ENCODE data around the gene NRIP2. TPM values are rescaled to one million over a fixed set of nuclear protein-coding genes. Genes with fewer than 3 reads are reported as not detected.

NRIP2 gene
- total RNA-seq, 5 donors from 2014 or later (not counting 1 experiment from before 2014, with no cell fraction given) = not detected

- Histone ChIP-seq H3K27ac (ENCODE audit: low read length) (no peak overlapping the region), H3K9me3 (no peaks in the 10 kb centered on the region), H3K36me3 (ENCODE audit: control insufficient read depth in 2 of 2, extremely low read depth in 1 of 2, insufficient read depth in 1 of 2, low read length in 1 of 2) (peaks cover 2 to 75% of the 10 kb centered on the region in 2 donors), H3K27me3 (replicated peaks in 1 of 2; ENCODE audit: control insufficient read depth in 2 of 2, extremely low read depth in 1 of 2, insufficient read depth in 2 of 2, low read length in 1 of 2) (no peaks in the 10 kb centered on the region), H3K4me3 (ENCODE audit: control insufficient read depth in 1 of 2, extremely low read depth in 1 of 2, low read length in 1 of 2) (no peak overlapping the region), H3K4me1 (ENCODE audit: control insufficient read depth in 1 of 2, extremely low read depth in 1 of 2, insufficient read depth in 2 of 2, low read length in 2 of 2) (no peaks in the 10 kb centered on the region)
- POLR2A ChIA-PET = interaction anchor here (0.6 kb wide), 2 partner anchors 17 to 28 kb away, joined by 3 to 5 read pairs; no protein-coding TSS in a partner anchor
- 97% methylated on average over 12 of the region's 14 CpGs for WGBS (ENCODE audit: insufficient coverage)
- H3K36me3 Mint-ChIP-seq = peaks cover 62% of the 10 kb centered on the region
- no peaks in the 10 kb centered on the region for H3K9me3 Mint-ChIP-seq
- DNase-seq = no peak
- CTCF ChIA-PET = no interaction called here
- ATAC-seq (replicated peaks in 1 of 4) = no peak
- no peaks in the 10 kb centered on the region for H3K4me1 Mint-ChIP-seq
- no peaks in the 10 kb centered on the region for H3K27me3 Mint-ChIP-seq
- H3K27ac Mint-ChIP-seq = no peak overlapping the region
- H3K4me3 Mint-ChIP-seq = no peak overlapping the region
These were observed 7.9 kb downstream of the NRIP2 start for GRCh38 chr12:2826721-2827515.

- H3K36me3 Mint-ChIP-seq = peaks cover 64% of the 10 kb centered on the region
- Histone ChIP-seq H3K36me3 (ENCODE audit: control insufficient read depth in 2 of 2, extremely low read depth in 1 of 2, insufficient read depth in 1 of 2, low read length in 1 of 2) (peaks cover 8 to 82% of the 10 kb centered on the region in 2 donors), H3K4me3 (ENCODE audit: control insufficient read depth in 1 of 2, extremely low read depth in 1 of 2, low read length in 1 of 2) (no peak overlapping the region), H3K9me3 (no peaks in the 10 kb centered on the region), H3K27ac (ENCODE audit: low read length) (no peak overlapping the region), H3K4me1 (ENCODE audit: control insufficient read depth in 1 of 2, extremely low read depth in 1 of 2, insufficient read depth in 2 of 2, low read length in 2 of 2) (no peaks in the 10 kb centered on the region), H3K27me3 (replicated peaks in 1 of 2; ENCODE audit: control insufficient read depth in 2 of 2, extremely low read depth in 1 of 2, insufficient read depth in 2 of 2, low read length in 1 of 2) (no peaks in the 10 kb centered on the region)
- no peaks in the 10 kb centered on the region for H3K4me1 Mint-ChIP-seq
- CTCF ChIA-PET = no interaction called here
- DNase-seq (no peak), ATAC-seq (replicated peaks in 1 of 4) (no peak)
- no peaks in the 10 kb centered on the region for H3K9me3 Mint-ChIP-seq
- H3K4me3 Mint-ChIP-seq = no peak overlapping the region
- WGBS (ENCODE audit: insufficient coverage) = 100% methylated on average over 1 of the region's 3 CpGs
- no peaks in the 10 kb centered on the region for H3K27me3 Mint-ChIP-seq
- H3K27ac Mint-ChIP-seq = no peak overlapping the region
- POLR2A ChIA-PET = interaction anchor here in 1 of 2 donors (0.6 kb wide), 1 partner anchor 27 kb away, joined by 5 read pairs; no protein-coding TSS in a partner anchor
These were observed 8.8 kb downstream of the NRIP2 start for GRCh38 chr12:2826036-2826435.

- peaks cover 64% of the 10 kb centered on the region for H3K36me3 Mint-ChIP-seq
- no peak for ATAC-seq (replicated peaks in 1 of 4)
- no peaks in the 10 kb centered on the region for H3K9me3 ChIP-seq
- no peak overlapping the region for H3K4me3 ChIP-seq (ENCODE audit: control insufficient read depth in 1 of 2, extremely low read depth in 1 of 2, low read length in 1 of 2)
- H3K4me3 Mint-ChIP-seq = no peak overlapping the region
- 87% methylated on average over 3 of the region's 4 CpGs for WGBS (ENCODE audit: insufficient coverage)
- no peaks in the 10 kb centered on the region for H3K27me3 Mint-ChIP-seq
- peaks cover 9 to 82% of the 10 kb centered on the region in 2 donors for H3K36me3 ChIP-seq (ENCODE audit: control insufficient read depth in 2 of 2, extremely low read depth in 1 of 2, insufficient read depth in 1 of 2, low read length in 1 of 2)
- no peaks in the 10 kb centered on the region for H3K4me1 ChIP-seq (ENCODE audit: control insufficient read depth in 1 of 2, extremely low read depth in 1 of 2, insufficient read depth in 2 of 2, low read length in 2 of 2)
- H3K4me1 Mint-ChIP-seq = no peaks in the 10 kb centered on the region
- ChIA-PET POLR2A (no interaction called here), CTCF (no interaction called here)
- no peak overlapping the region for H3K27ac ChIP-seq (ENCODE audit: low read length)
- DNase-seq = no peak
- H3K27ac Mint-ChIP-seq = no peak overlapping the region
- H3K27me3 ChIP-seq (replicated peaks in 1 of 2; ENCODE audit: control insufficient read depth in 2 of 2, extremely low read depth in 1 of 2, insufficient read depth in 2 of 2, low read length in 1 of 2) = no peaks in the 10 kb centered on the region
- H3K9me3 Mint-ChIP-seq = no peaks in the 10 kb centered on the region
These were observed 9.7 kb downstream of the NRIP2 start for GRCh38 chr12:2825132-2825531.

- Mint-ChIP-seq H3K4me3 (no peak overlapping the region), H3K36me3 (peaks cover 69% of the 10 kb centered on the region), H3K27me3 (no peaks in the 10 kb centered on the region), H3K27ac (no peak overlapping the region), H3K9me3 (no peaks in the 10 kb centered on the region), H3K4me1 (peaks cover 0 to 5% (median 0%) of the 10 kb centered on the region in 3 donors)
- Histone ChIP-seq H3K4me3 (ENCODE audit: control insufficient read depth in 1 of 2, extremely low read depth in 1 of 2, low read length in 1 of 2) (no peak overlapping the region), H3K4me1 (ENCODE audit: control insufficient read depth in 1 of 2, extremely low read depth in 1 of 2, insufficient read depth in 2 of 2, low read length in 2 of 2) (no peaks in the 10 kb centered on the region), H3K9me3 (no peaks in the 10 kb centered on the region), H3K27ac (ENCODE audit: low read length) (no peak overlapping the region), H3K36me3 (ENCODE audit: control insufficient read depth in 2 of 2, extremely low read depth in 1 of 2, insufficient read depth in 1 of 2, low read length in 1 of 2) (peaks cover 15 to 86% of the 10 kb centered on the region in 2 donors), H3K27me3 (replicated peaks in 1 of 2; ENCODE audit: control insufficient read depth in 2 of 2, extremely low read depth in 1 of 2, insufficient read depth in 2 of 2, low read length in 1 of 2) (no peaks in the 10 kb centered on the region)
- ChIA-PET POLR2A (interaction anchor here in 1 of 2 donors (1.0 kb wide), 1 partner anchor 24 kb away, joined by 3 read pairs; no protein-coding TSS in a partner anchor), CTCF (no interaction called here)
- ATAC-seq (replicated peaks in 1 of 4) (no peak), DNase-seq (no peak)
- WGBS (ENCODE audit: insufficient coverage) = 96% methylated on average over 4 of the region's 6 CpGs
These were observed 10.3 kb downstream of the NRIP2 start for GRCh38 chr12:2824541-2824940.

GRCh38 chr12:2823483-2823882 lies 11.4 kb downstream of the NRIP2 start:
- H3K27me3 ChIP-seq (replicated peaks in 1 of 2; ENCODE audit: control insufficient read depth in 2 of 2, extremely low read depth in 1 of 2, insufficient read depth in 2 of 2, low read length in 1 of 2) = no peaks in the 10 kb centered on the region
- Mint-ChIP-seq H3K27me3 (no peaks in the 10 kb centered on the region), H3K27ac (no peak overlapping the region), H3K36me3 (peaks cover 64% of the 10 kb centered on the region), H3K9me3 (no peaks in the 10 kb centered on the region), H3K4me3 (no peak overlapping the region), H3K4me1 (peaks cover 0 to 5% (median 0%) of the 10 kb centered on the region in 3 donors)
- ATAC-seq (replicated peaks in 1 of 4) = no peak
- CTCF ChIA-PET = no interaction called here
- H3K36me3 ChIP-seq (ENCODE audit: control insufficient read depth in 2 of 2, extremely low read depth in 1 of 2, insufficient read depth in 1 of 2, low read length in 1 of 2) = peaks cover 17 to 94% of the 10 kb centered on the region in 2 donors
- H3K27ac ChIP-seq (ENCODE audit: low read length) = no peak overlapping the region
- no peaks in the 10 kb centered on the region for H3K4me1 ChIP-seq (ENCODE audit: control insufficient read depth in 1 of 2, extremely low read depth in 1 of 2, insufficient read depth in 2 of 2, low read length in 2 of 2)
- 80% methylated on average over 3 of the region's 7 CpGs for WGBS (ENCODE audit: insufficient coverage)
- no peaks in the 10 kb centered on the region for H3K9me3 ChIP-seq
- no peak for DNase-seq
- H3K4me3 ChIP-seq (ENCODE audit: control insufficient read depth in 1 of 2, extremely low read depth in 1 of 2, low read length in 1 of 2) = no peak overlapping the region
- POLR2A ChIA-PET = no interaction called here

- WGBS (ENCODE audit: insufficient coverage) = 87% methylated on average over 3 of the region's 9 CpGs
- Mint-ChIP-seq H3K27ac (no peak overlapping the region), H3K36me3 (peaks cover 63% of the 10 kb centered on the region), H3K4me1 (peaks cover 10 to 13% (median 11%) of the 10 kb centered on the region in 3 donors), H3K27me3 (no peaks in the 10 kb centered on the region), H3K9me3 (no peaks in the 10 kb centered on the region), H3K4me3 (no peak overlapping the region)
- no peak for DNase-seq
- Histone ChIP-seq H3K36me3 (ENCODE audit: control insufficient read depth in 2 of 2, extremely low read depth in 1 of 2, insufficient read depth in 1 of 2, low read length in 1 of 2) (peaks cover 19 to 83% of the 10 kb centered on the region in 2 donors), H3K27ac (ENCODE audit: low read length) (no peak overlapping the region), H3K27me3 (replicated peaks in 1 of 2; ENCODE audit: control insufficient read depth in 2 of 2, extremely low read depth in 1 of 2, insufficient read depth in 2 of 2, low read length in 1 of 2) (no peaks in the 10 kb centered on the region), H3K4me3 (ENCODE audit: control insufficient read depth in 1 of 2, extremely low read depth in 1 of 2, low read length in 1 of 2) (no peak overlapping the region), H3K4me1 (ENCODE audit: control insufficient read depth in 1 of 2, extremely low read depth in 1 of 2, insufficient read depth in 2 of 2, low read length in 2 of 2) (peaks cover 0 to 4% of the 10 kb centered on the region in 2 experiments), H3K9me3 (no peaks in the 10 kb centered on the region)
- ATAC-seq (replicated peaks in 1 of 4) = no peak
- POLR2A ChIA-PET = no interaction called here
- CTCF ChIA-PET = no interaction called here
These were observed 14.4 kb downstream of the NRIP2 start for GRCh38 chr12:2820432-2820831.

Data from T-cell (primary cell).